Right lobe of liver (tissue), 6 donors: ENCODE measurements around the gene STRADB. TPM values are rescaled to one million over a fixed set of nuclear protein-coding genes. Genes with fewer than 3 reads are reported as not detected.

Source experiments
- ATAC-seq, 4 donors: fragments of 200-7000 bp; cut with Tn5 transposase; one replicate each; pipeline ENCODE4 v1.9.1; 2020; ENCODE audit warnings: mild to moderate bottlenecking in 4 of 4, moderate library complexity in 4 of 4
- DNase-seq, 3 donors: peaks; one replicate each; pipeline ENCODE4 v3.0.0-alpha.2; 2020
- H3K27ac ChIP-seq, 3 donors: fragments of 200-600 bp; one replicate each; pipeline ENCODE4 v1.8.0; 2022
- H3K27me3 ChIP-seq, 2 donors: fragments of 200-600 bp; one replicate each; pipeline ENCODE4 v1.8.0; 2022
- H3K36me3 ChIP-seq, 4 donors: fragments of 200-600 bp; sonication (generic) in 1 of 4; one replicate each; pipeline versions ENCODE4 v1.5.1 to v1.8.0; 2017 to 2022; ENCODE audit warnings: control low read depth in 1 of 4
- H3K4me1 ChIP-seq, 4 donors: fragments of 200-600 bp; sonication (generic) in 1 of 4; one replicate each; pipeline versions ENCODE4 v1.5.1 to v1.8.0; 2017 to 2022; ENCODE audit warnings: control low read depth in 1 of 4
- H3K4me3 ChIP-seq, 3 donors: fragments of 200-600 bp; one replicate each; pipeline ENCODE4 v1.8.0; 2022
- H3K9me3 ChIP-seq, 4 donors: fragments of 200-600 bp; sonication (generic) in 1 of 4; one replicate each; pipeline versions ENCODE4 v1.5.1 to v1.8.0; 2017 to 2022; ENCODE audit warnings: control low read depth in 1 of 4
- CTCF ChIP-seq, 4 donors: fragments of 200-600 bp in 3 of 4; fragments of 450-650 bp in 1 of 4; IDR thresholded peaks; one replicate each; pipeline versions ENCODE4 v1.5.1 to v1.8.0; 2016 to 2022; ENCODE audit warnings: antibody characterized with exemption in 4 of 4, mild to moderate bottlenecking in 2 of 4
- POLR2A ChIP-seq: fragments of 450-650 bp; IDR thresholded peaks from one replicate; pipeline ENCODE4 v1.6.1; 2017; ENCODE audit warnings: antibody characterized with exemption, mild to moderate bottlenecking
- WGBS: methylation state at CpG from one replicate; pipeline ENCODE4 v1.1.6; 2018; ENCODE audit warnings: low coverage, low lambda C conversion rate; ENCODE audit not compliant: insufficient coverage; ENCODE audit errors: missing lambda C conversion rate; 5-methylcytosine and 5-hydroxymethylcytosine counted together
- intact Hi-C, 2 donors: fragments of 100-400 bp; cut with DNase I; formaldehyde crosslinking; loops; one replicate each; pipeline versions ENCODE4 v1.11.2 to v1.14.1; 2022
- total RNA-seq, 6 experiments: library from RNA; depleted of rRNA in 2 of 6; stranded (reverse); fragments of >200 nt in 2 of 6; fragmentation: NEBNext Ultra II Directional in 3 of 6; extraction: Animal tissue kit (Norgen Biotek cat#: 25700) in 3 of 6; gene quantifications; one replicate each; pipeline versions ENCODE4 v1.1.0 to v1.2.4, GENCODE V29; 2016 to 2023
- donor health status: DM: no; HTN: yes; CAD: no.
- donor health status: DM: no; HTN: no; CAD: no.
- donor health status: DM: no; HTN: no; CAD: no.
- donor health status: DM: no; HTN: yes; CAD: no.
- donor health status: DM: no; HTN: yes; CAD: no.

STRADB gene
- total RNA-seq, 6 experiments from 2014 or later: 44.2 to 71.6 (median 63.4) TPM

GRCh38 chr2:201448701-201449100 lies 2.8 kb upstream of the STRADB start:
- Histone ChIP-seq H3K4me1 (peaks cover 0 to 31% (median 6%) of the 10 kb centered on the region in 4 donors), H3K4me3 (no peak overlapping the region), H3K27ac (no peak overlapping the region), H3K36me3 (no peaks in the 10 kb centered on the region), H3K27me3 (no peaks in the 10 kb centered on the region), H3K9me3 (no peaks in the 10 kb centered on the region)
- no peak for DNase-seq
- intact Hi-C loops: no loop called here
- no peak for TF ChIP-seq CTCF (IDR thresholded peaks at IDR 0.05)
- no peak for TF ChIP-seq POLR2A
- no peak for ATAC-seq
- WGBS: 91% methylated on average over 4 of the region's 4 CpGs

GRCh38 chr2:201450954-201451291 lies 617 bp upstream of the STRADB start:
- H3K4me1 ChIP-seq: peaks cover 0 to 31% (median 6%) of the 10 kb centered on the region in 4 donors
- no peaks in the 10 kb centered on the region for H3K27me3 ChIP-seq
- intact Hi-C loops: no loop called here
- TF ChIP-seq POLR2A (no peak), CTCF (IDR thresholded peaks at IDR 0.05) (no peak)
- DNase-seq: no peak
- WGBS: 0% methylated on average over 15 of the region's 20 CpGs
- peak overlapping the region; percentile 71 to 84 (median 76) for H3K27ac ChIP-seq
- no peaks in the 10 kb centered on the region for H3K9me3 ChIP-seq
- H3K4me3 ChIP-seq: peak overlapping the region; percentile 64 to 95 (median 94)
- ATAC-seq: peak in 3 of 4 donors; percentile 18 to 31 (median 28)
- no peaks in the 10 kb centered on the region for H3K36me3 ChIP-seq

- TF ChIP-seq POLR2A (no peak), CTCF (IDR thresholded peaks at IDR 0.05) (no peak)
- no peak for DNase-seq
- 8% methylated on average over 20 of the region's 49 CpGs for WGBS
- Histone ChIP-seq H3K9me3 (no peaks in the 10 kb centered on the region), H3K27ac (peak overlapping the region; percentile 71 to 85 (median 84)), H3K4me1 (peaks cover 0 to 31% (median 6%) of the 10 kb centered on the region in 4 donors), H3K4me3 (peak overlapping the region; percentile 64 to 95 (median 94)), H3K27me3 (no peaks in the 10 kb centered on the region), H3K36me3 (no peaks in the 10 kb centered on the region)
- intact Hi-C loops: no loop called here
- peak; percentile 21 to 63 (median 52) for ATAC-seq
Observed at GRCh38 chr2:201452058-201452921, 750 bp downstream of the STRADB start.

GRCh38 chr2:201452922-201453643 lies 1.5 kb downstream of the STRADB start:
- intact Hi-C loops: no loop called here

More at GRCh38 chr2:201452922-201453643, 1.5 kb downstream of the STRADB start:
- no peaks in the 10 kb centered on the region for H3K27me3 ChIP-seq
- peak overlapping the region in 1 of 3 donors; percentile 71 for H3K27ac ChIP-seq
- H3K4me3 ChIP-seq: peak overlapping the region; percentile 64 to 95 (median 94)
- ATAC-seq: no peak
- H3K36me3 ChIP-seq: no peaks in the 10 kb centered on the region
- 25% methylated on average over 6 of the region's 6 CpGs for WGBS
- no peak for DNase-seq
- peaks cover 0 to 31% (median 8%) of the 10 kb centered on the region in 4 donors for H3K4me1 ChIP-seq
- H3K9me3 ChIP-seq: no peaks in the 10 kb centered on the region
- no peak for TF ChIP-seq POLR2A
- no peak for TF ChIP-seq CTCF (IDR thresholded peaks at IDR 0.05)
